ENCODE measurements around the gene CORIN. TPM values are rescaled to one million over a fixed set of nuclear protein-coding genes. Genes with fewer than 3 reads are reported as not detected.

The CORIN gene
- total and polyA plus RNA-seq, 2 of the 4 experiments (the other 2 are of a cell fraction), result 20.3 to 24.7 TPM

GRCh38 chr4:47876310-47876709 lies 38.4 kb upstream of the CORIN start:
- peaks cover 25% of the 10 kb centered on the region for H3K36me3 ChIP-seq (ENCODE audit: control insufficient read depth, insufficient read depth, low read length)
- ChIA-PET CTCF (no interaction called here), POLR2A (ENCODE audit: unreplicated experiment) (no interaction called here)
- H4K91ac ChIP-seq (ENCODE audit: insufficient read depth, low read depth, low read length), result no peak overlapping the region
- H2BK5ac ChIP-seq (ENCODE audit: low read depth, low read length, poor library complexity, severe bottlenecking), result peak overlapping the region; percentile 26
- H4K5ac ChIP-seq (ENCODE audit: low read depth, low read length), result no peak overlapping the region; the same call in 1 of the 2 replicates
- no peak overlapping the region for H2AK9ac ChIP-seq (replicated peaks; ENCODE audit: low read depth, low read length, poor library complexity)
- no peaks in the 10 kb centered on the region for H3K4me1 ChIP-seq (ENCODE audit: control insufficient read depth, insufficient read depth, low read length)
- H3K4me3 ChIP-seq (ENCODE audit: insufficient read depth, low read depth, low read length), result no peak overlapping the region
- H3K14ac ChIP-seq (replicated peaks; ENCODE audit: low read depth, low read length), result 0 out of 2 replicates have a peak overlapping the region, but pooled peaks have one; percentile 8
- H3K27ac ChIP-seq (ENCODE audit: insufficient read depth, low read length), result no peak overlapping the region
- no peak overlapping the region for H2AFZ ChIP-seq (replicated peaks; ENCODE audit: low read length, poor library complexity)
- no peaks in the 10 kb centered on the region for H4K20me1 ChIP-seq (ENCODE audit: insufficient read depth, low read length)
- in situ Hi-C loops (cut with MboI; ENCODE audit: low sequenced_read_pairs) (no loop called here), dilution Hi-C loops (cut with HindIII; ENCODE audit: low sequenced_read_pairs, unreplicated experiment) (no loop called here), intact Hi-C loops (cut with micrococcal nuclease) (no loop called here)
- H2BK20ac ChIP-seq (ENCODE audit: low read depth, low read length), result no peak overlapping the region
- TF ChIP-seq RCOR1 (IDR thresholded peaks at IDR 0.05; ENCODE audit: insufficient replicate concordance, low read length) (no peak), USF2 (IDR thresholded peaks at IDR 0.05; ENCODE audit: low read depth, low read length) (no peak), NFE2L2 (IDR thresholded peaks at IDR 0.05; ENCODE audit: low read depth, low read length) (no peak), BHLHE40 (IDR thresholded peaks at IDR 0.05; ENCODE audit: low read depth, low read length) (no peak), CEBPB (IDR thresholded peaks at IDR 0.05; ENCODE audit: low read depth, low read length) (no peak), MXI1 (IDR thresholded peaks at IDR 0.05; ENCODE audit: borderline replicate concordance, low read depth, low read length) (no peak), SMC3 (IDR thresholded peaks at IDR 0.05; ENCODE audit: low read depth, low read length) (no peak)
- DNase-seq, result no peak
- BruUV-seq (replicated peaks), result no TSS peak
- H2BK15ac ChIP-seq (ENCODE audit: low read depth, low read length), result no peak overlapping the region
- no peak; the same call in 1 of the 2 replicates for ATAC-seq (ENCODE audit: low read depth)
- no peak overlapping the region for H4K8ac ChIP-seq (ENCODE audit: low read depth in 2 of 2, low read length in 2 of 2)
- no peaks in the 10 kb centered on the region for H3K9me1 ChIP-seq (ENCODE audit: insufficient read depth, low read length)
- H3K27me3 ChIP-seq (ENCODE audit: control insufficient read depth, insufficient read depth, low read length), result no peaks in the 10 kb centered on the region
- H3K4ac ChIP-seq (ENCODE audit: low read depth, low read length), result no peak overlapping the region
- no peak overlapping the region for H3K56ac ChIP-seq (ENCODE audit: extremely low read depth, insufficient read depth, low read length)
- H3K18ac ChIP-seq (ENCODE audit: low read depth, low read length), result no peak overlapping the region
- no peak overlapping the region for H3K23ac ChIP-seq (ENCODE audit: low read depth, low read length)
- peaks cover 0 to 4% of the 10 kb centered on the region in 2 experiments; a peak in 2 of 4 replicates for H3K79me1 ChIP-seq (ENCODE audit: low read depth in 1 of 2, low read length in 2 of 2)
- H2BK120ac ChIP-seq (ENCODE audit: low read depth, low read length), result no peak overlapping the region
- H3K9ac ChIP-seq (ENCODE audit: low read depth, low read length), result no peak overlapping the region
- H3K9me3 ChIP-seq (ENCODE audit: control insufficient read depth, insufficient read depth, low read length), result peaks cover 9% of the 10 kb centered on the region
- H2AK5ac ChIP-seq (ENCODE audit: low read depth, low read length), result no peak overlapping the region
- H3K4me2 ChIP-seq (ENCODE audit: low read depth, low read length), result no peak overlapping the region
